WTC11 (cell line): ENCODE measurements around the gene SH3D19.

ENCODE experiments used
- ATF2 ChIP-seq: sonication (generic); formaldehyde crosslinking; IDR thresholded peaks from 2 replicates; pipeline ENCODE4 v1.8.1; 2022; ENCODE audit warnings: low read depth, missing genetic modification reagents, borderline replicate concordance
- CBFB ChIP-seq: sonication (generic); formaldehyde crosslinking; IDR thresholded peaks from 2 replicates; pipeline ENCODE4 v1.8.1; 2022; ENCODE audit warnings: mild to moderate bottlenecking, low read depth, missing genetic modification reagents
- CTCF ChIP-seq: fragments of 200-600 bp; IDR thresholded peaks from 2 replicates; pipeline ENCODE4 v1.8.0; 2022; ENCODE audit warnings: antibody characterized with exemption
- E2F1 ChIP-seq: sonication (generic); formaldehyde crosslinking; IDR thresholded peaks from 2 replicates; pipeline ENCODE4 v1.8.0; 2022; ENCODE audit warnings: mild to moderate bottlenecking, missing genetic modification reagents
- ESRRA ChIP-seq: sonication (generic); formaldehyde crosslinking; IDR thresholded peaks from 2 replicates; pipeline ENCODE4 v1.8.1; 2022; ENCODE audit warnings: mild to moderate bottlenecking, missing genetic modification reagents, borderline replicate concordance
- FOXK1 ChIP-seq: sonication (generic); formaldehyde crosslinking; IDR thresholded peaks from 2 replicates; pipeline ENCODE4 v1.8.0; 2022; ENCODE audit warnings: mild to moderate bottlenecking, moderate library complexity, missing genetic modification reagents
- HMGXB4 ChIP-seq: sonication (generic); formaldehyde crosslinking; IDR thresholded peaks from 2 replicates; pipeline ENCODE4 v1.8.1; 2023; ENCODE audit warnings: mild to moderate bottlenecking, moderate library complexity, missing genetic modification reagents
- NR3C1 ChIP-seq: sonication (generic); formaldehyde crosslinking; conservative IDR thresholded peaks from 2 replicates; pipeline ENCODE4 v1.8.1; 2023; ENCODE audit warnings: low read depth, mild to moderate bottlenecking, missing genetic modification reagents
- SP1 ChIP-seq: sonication (generic); formaldehyde crosslinking; conservative IDR thresholded peaks from 2 replicates; pipeline ENCODE4 v1.8.1; 2022; ENCODE audit warnings: missing genetic modification reagents
- ZNF263 ChIP-seq: sonication (generic); formaldehyde crosslinking; IDR thresholded peaks from 2 replicates; pipeline ENCODE4 v1.8.1; 2022; ENCODE audit warnings: low read depth, mild to moderate bottlenecking, moderate library complexity, missing genetic modification reagents

- TF ChIP-seq CTCF (no peak), ZNF263 (CRISPR knock-in tag) (no peak), SP1 (no peak), FOXK1 (CRISPR knock-in tag) (no peak), NR3C1 (CRISPR knock-in tag) (no peak), ATF2 (CRISPR knock-in tag) (no peak), ESRRA (CRISPR knock-in tag) (no peak), CBFB (CRISPR knock-in tag) (no peak), HMGXB4 (CRISPR knock-in tag) (no peak), E2F1 (CRISPR knock-in tag) (no peak)
Measured at GRCh38 chr4:151104621-151105020, 220.8 kb downstream of the SH3D19 start.
